Activated T-cell treated with anti-CD3 and anti-CD28 coated beads for 24 hours (primary cell): ENCODE measurements around the gene TSPAN7.

Experiments
- DNase-seq: peaks from one replicate; pipeline ENCODE4 v3.0.0-alpha.2; 2020; ENCODE audit warnings: low read depth

Gene TSPAN7

DNA sequence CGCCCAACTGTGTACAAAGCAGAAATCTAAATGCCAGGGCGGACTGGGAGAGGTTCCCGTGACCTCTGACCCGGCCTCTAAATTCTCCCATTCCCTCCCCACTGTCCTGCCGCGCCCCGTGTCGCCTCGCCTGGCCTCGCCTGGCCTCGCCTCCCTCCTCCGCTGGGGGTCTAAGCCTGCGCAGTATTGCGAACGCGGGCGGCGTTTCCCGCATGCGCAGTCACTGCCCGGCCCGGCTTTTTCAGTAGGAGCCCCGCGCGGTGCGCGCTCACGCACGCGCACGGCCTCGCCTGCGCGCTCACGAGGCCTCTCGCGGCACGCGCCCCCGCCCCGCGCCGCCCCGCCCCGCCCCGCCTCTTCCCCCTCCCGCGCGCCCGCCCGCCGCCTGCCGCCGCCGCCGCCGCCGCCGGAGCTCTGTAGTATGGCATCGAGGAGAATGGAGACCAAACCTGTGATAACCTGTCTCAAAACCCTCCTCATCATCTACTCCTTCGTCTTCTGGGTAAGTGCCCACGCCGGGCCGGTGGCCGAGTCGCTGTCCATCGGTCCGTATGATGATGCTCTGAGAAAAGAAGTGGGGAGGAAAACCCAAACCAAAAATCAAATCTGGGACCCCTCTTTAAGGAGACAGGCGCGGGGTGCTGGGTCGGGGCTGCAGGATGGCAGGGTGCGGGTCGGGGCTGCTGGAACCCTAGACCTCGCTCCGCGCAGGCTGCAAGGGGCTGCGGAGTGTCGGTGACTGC lies at the start of gene TSPAN7:
Gene TSPAN7, plus strand, starts transcription at position 417 of the 743 bp plus-strand sequence. Its CDS starts 5 bp downstream, at position 422.
- DNase-seq, result peak; percentile 69

DNA sequence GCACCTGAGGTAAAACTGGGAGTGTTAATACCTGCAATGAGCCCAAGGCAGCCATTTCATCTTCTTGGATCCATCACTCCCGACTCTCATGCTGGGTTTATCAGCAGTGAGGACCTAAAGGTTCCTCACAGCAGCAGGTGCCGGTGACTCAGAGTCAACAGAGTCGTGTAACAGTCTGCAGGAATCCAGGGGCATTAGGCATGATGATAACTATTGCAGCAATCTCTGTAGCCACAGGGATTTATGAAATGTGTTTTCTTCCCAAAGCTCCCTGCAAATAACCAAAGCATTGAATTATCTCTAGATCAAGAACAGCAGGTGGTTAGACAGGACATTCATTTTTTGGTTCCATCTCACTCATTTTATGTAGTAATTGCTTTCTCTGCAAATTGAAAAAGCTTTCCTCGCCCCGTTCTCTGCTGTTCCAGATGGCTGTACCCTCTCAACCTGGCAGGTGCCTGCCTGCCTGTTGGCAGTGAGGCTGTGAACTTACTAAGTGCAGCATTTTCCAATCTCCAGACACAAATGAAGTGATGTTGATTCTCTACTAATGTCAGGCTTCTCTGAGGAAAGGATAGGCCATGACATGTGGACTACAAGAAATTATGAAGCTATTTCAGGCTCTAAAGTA lies 48.1 kb upstream of the TSPAN7 start:
- DNase-seq, result no peak

GRCh38 chrX:38514016-38514854 lies 47.1 kb upstream of the TSPAN7 start:
- no peak for DNase-seq

DNA sequence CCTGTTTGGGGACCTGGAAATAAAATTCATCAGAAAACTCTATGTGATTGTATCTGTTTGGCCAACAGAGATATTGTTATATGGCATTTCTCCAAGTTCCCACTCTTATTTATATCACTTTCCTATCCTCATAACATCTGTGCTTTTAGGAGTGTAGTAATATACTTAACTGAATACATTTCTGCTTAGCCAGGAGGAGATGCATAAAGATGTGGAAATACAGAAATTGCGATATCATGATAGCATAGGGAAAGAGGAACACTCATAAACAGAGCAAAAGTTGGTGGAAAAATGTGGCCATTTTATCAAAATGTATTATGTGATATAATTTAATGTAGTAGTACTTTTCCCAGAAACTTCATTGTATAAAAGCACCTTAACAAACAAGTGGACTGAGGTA lies 46.1 kb upstream of the TSPAN7 start:
- DNase-seq, result no peak

- no peak for DNase-seq
Observed at GRCh38 chrX:38516196-38516774, 45.1 kb upstream of the TSPAN7 start.

DNA sequence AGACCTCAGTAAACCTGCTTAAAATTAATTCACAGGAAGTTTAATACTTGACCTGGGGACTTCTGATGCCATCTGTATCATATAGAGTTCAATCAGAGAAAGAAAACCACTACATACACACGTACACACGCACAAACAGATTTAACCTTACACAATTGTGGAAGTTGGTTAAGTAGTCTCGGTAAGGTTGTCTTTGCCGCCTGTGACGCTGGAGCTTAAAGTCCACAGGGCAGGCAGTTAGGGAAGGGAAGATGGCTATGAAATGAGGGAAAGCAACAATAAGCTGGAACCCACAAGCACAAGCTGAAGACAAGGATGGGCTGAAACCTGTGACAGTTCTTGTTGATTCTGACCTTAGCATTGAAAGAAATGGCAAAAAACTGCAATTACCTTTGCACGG lies 41.7 kb upstream of the TSPAN7 start:
- DNase-seq, result no peak

DNA sequence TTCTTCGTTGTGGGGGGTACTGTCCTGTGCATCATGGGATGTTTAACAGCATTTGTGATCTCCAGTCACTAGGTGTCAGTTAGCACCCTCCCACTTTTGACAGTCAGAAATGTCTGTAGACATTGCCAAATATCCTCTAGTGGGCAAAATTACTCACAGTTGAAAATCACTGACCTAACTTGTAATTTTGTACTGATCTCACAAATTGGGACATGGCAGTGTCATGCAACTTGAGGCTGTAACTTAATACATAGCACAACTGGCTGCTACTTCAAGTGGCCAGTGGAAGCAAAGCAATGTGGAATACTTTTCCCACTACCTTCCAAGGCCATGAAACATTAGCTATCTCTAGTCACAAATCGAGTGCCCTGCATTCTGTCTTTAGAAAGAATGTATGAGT lies 23.2 kb upstream of the TSPAN7 start:
- no peak for DNase-seq

- DNase-seq, result no peak
Observed at GRCh38 chrX:38539748-38540147, 21.6 kb upstream of the TSPAN7 start.

GRCh38 chrX:38548508-38548907 lies 12.8 kb upstream of the TSPAN7 start:
- DNase-seq, result no peak

- no peak for DNase-seq
Observed at GRCh38 chrX:38552721-38553120, 8.6 kb upstream of the TSPAN7 start.

- DNase-seq, result no peak
Observed at GRCh38 chrX:38558686-38559085, 2.7 kb upstream of the TSPAN7 start.

GRCh38 chrX:38560776-38561125 lies 591 bp upstream of the TSPAN7 start:
- DNase-seq, result no peak

DNA sequence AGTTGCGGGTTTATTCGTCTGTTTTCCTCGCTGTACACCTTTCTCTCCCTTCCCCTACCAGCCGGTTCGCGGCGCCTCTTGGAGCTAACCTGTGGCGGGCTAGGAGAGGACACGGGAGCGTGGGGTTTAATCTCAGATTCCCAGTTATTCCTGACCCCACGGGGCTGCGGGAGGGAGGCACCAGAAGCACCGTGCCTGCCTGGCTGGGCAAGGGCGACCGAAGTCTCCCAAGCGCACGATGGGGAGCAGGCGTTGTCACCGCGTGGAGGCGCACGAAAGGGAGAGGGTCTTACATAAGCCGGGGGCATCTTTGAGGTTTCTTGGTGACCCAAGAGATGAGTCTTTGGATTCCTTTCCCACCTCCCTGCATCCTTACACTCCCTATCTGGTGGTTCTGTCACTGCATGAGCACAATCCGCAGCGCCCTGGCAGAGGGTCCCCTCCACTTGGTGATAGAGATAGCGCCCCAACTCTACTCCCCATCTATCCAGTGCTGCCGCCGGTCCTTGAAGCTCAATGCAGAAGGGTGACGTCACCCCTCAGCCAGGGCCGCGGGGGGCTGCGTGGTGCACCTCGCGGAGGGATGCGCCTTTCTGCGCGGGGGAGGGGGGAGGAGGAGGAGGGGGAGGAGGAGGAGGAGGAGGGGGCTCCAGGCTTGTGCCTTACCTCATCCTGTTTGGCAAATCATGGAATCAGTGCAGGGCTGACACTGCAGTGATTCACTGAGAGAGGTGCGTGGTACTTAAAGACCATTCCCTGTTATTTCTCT lies 793 bp downstream of the TSPAN7 start:
- DNase-seq, result no peak

DNA sequence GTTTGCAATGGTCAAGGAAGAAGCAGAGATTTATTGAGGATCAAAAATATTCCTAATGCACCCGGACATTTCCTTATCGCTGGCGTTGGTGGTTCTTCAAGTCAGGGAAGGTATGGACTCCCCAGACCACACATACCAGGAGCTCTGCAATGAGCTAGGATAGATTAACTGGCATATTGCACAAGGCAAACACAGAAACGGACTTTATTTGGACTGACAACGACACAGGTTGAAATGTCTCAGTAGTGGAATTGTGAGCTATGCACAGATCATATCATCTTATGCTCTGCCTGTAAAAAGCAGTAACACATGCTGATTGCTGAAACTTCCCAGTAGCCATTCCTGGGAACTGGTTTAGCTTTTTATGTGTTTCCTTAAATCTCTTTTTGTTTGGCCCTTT lies 1.7 kb downstream of the TSPAN7 start:
- DNase-seq, result no peak

- DNase-seq, result no peak
Observed at GRCh38 chrX:38570396-38570795, 9.1 kb downstream of the TSPAN7 start.

GRCh38 chrX:38571058-38571457 lies 9.7 kb downstream of the TSPAN7 start:
- no peak for DNase-seq

GRCh38 chrX:38574858-38575257 lies 13.5 kb downstream of the TSPAN7 start:
- DNase-seq, result no peak

- DNase-seq, result no peak
Observed at GRCh38 chrX:38575888-38576287, 14.5 kb downstream of the TSPAN7 start.

DNA sequence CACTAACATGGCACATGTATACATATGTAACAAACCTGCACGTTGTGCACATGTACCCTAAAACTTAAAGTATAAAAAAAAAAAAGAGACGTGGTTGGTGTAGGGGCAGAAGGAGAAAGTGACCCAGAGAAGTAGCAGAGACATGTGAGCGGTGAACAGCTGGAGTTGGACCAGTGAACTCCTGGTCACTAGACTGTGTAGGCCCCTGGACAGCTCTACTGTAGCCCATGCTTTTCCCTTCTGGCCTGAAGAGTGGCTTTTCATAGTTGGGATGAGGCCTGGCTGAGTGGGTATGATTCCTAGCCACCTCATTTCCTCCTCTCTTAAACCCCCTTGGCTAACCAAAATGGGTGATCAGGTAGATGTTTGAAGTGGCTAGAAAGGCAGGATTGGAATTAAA lies 16.4 kb downstream of the TSPAN7 start:
- DNase-seq, result no peak

- no peak for DNase-seq
Observed at GRCh38 chrX:38578167-38578566, 16.8 kb downstream of the TSPAN7 start.

DNA sequence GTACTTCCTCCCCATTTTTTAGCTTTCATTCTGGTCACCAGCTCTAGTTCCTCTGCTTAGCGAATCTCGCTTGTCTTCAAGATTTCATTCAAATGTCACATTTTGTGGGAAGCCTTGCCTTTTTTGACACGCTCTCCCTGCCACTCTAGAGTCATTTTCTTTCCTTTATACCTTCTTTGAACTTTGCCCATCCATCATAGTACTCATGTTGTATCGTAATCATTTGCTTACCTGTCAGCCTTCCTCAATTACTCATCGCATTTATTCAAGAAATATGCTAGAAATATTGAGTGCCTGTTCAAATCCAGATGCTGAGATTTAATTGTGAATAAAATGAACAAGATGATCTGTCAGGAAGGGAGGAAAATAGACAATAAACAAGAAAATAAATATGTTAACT lies 21.8 kb downstream of the TSPAN7 start:
- DNase-seq, result no peak

- no peak for DNase-seq
Observed at GRCh38 chrX:38594434-38594833, 33.1 kb downstream of the TSPAN7 start.
